Endothelial cell of umbilical vein (primary cell): ENCODE results near the gene TTLL12. TPM values are rescaled to one million over a fixed set of nuclear protein-coding genes. Genes with fewer than 3 reads are reported as not detected.

Experiments
- BruUV-seq: library from RNA; stranded (reverse); fragments of 400-500 nt; replicated peaks from 2 replicates; lab custom pipeline; 2021; lab: Mats Ljungman, UMichigan
- CTCF ChIA-PET: fragments of 300-600, 350-600 bp; sonication (Branson Sonifier 250); formaldehyde crosslinking; loops from one replicate; lab custom pipeline; 2021; ENCODE audit warnings: antibody characterized with exemption, inconsistent platforms; lab: Charles Lee
- POLR2A ChIA-PET: fragments of 300-600, 350-600 bp; sonication (Branson Sonifier 250); formaldehyde crosslinking; loops from one replicate; lab custom pipeline; 2021; ENCODE audit warnings: antibody characterized with exemption, inconsistent platforms; lab: Charles Lee
- DNase-seq: peaks from one replicate; pipeline ENCODE4 v3.0.0-alpha.2; 2011; ENCODE audit warnings: low read depth, low spot score
- FAIRE-seq: peaks from 2 replicates; lab custom pipeline; 2011; peaks lifted over from hg19 to GRCh38; lab: Jason Lieb, UNC
- H2AFZ ChIP-seq: 2 replicates; pipeline ENCODE4 v1.6.0; 2012; ENCODE audit warnings: low read depth, low read length, control low read depth, inconsistent platforms
- H3K27ac ChIP-seq: 2 replicates; pipeline ENCODE4 v1.5.1; 2011; ENCODE audit warnings: low read depth, mild to moderate bottlenecking, control low read depth, low read length, moderate library complexity; ENCODE audit not compliant: insufficient read depth
- H3K27me3 ChIP-seq, 2 experiments: 2 replicates each; pipeline versions ENCODE4 v1.6.0 to v1.6.1; 2011; ENCODE audit warnings: low read length in 2 of 2, mixed read lengths in 1 of 2; ENCODE audit not compliant: control insufficient read depth in 2 of 2, insufficient read depth in 2 of 2
- H3K36me3 ChIP-seq, 2 experiments: 2 replicates in 1 of 2; 3 replicates in 1 of 2; pipeline ENCODE4 v1.5.1; 2011; ENCODE audit warnings: low read length in 2 of 2, mild to moderate bottlenecking in 1 of 2, moderate library complexity in 1 of 2; ENCODE audit not compliant: control insufficient read depth in 2 of 2, insufficient read depth in 2 of 2; ENCODE audit errors: extremely low read depth in 1 of 2
- H3K4me1 ChIP-seq: 3 replicates; pipeline ENCODE4 v1.5.1; 2011; ENCODE audit warnings: mild to moderate bottlenecking, low read length; ENCODE audit not compliant: control insufficient read depth, insufficient read depth; ENCODE audit errors: extremely low read depth
- H3K4me2 ChIP-seq: 2 replicates; pipeline ENCODE4 v1.6.1; 2011; ENCODE audit warnings: low read length, control low read depth, mixed read lengths; ENCODE audit not compliant: insufficient read depth
- H3K4me3 ChIP-seq, 3 experiments: fragments of 200-600 bp in 1 of 3; sonication (generic), shearing (Covaris generic) in 1 of 3; replicated peaks in 1 of 3; 2 replicates each; pipeline ENCODE4 v1.5.1; 2011 to 2016; ENCODE audit warnings: control low read depth in 3 of 3, low read length in 3 of 3, mild to moderate bottlenecking in 2 of 3, inconsistent platforms in 1 of 3, low read depth in 1 of 3, moderate library complexity in 1 of 3; ENCODE audit not compliant: insufficient read depth in 1 of 3
- H3K79me2 ChIP-seq: 2 replicates; pipeline ENCODE4 v1.6.0; 2012; ENCODE audit warnings: low read length, inconsistent platforms; ENCODE audit not compliant: control insufficient read depth, insufficient read depth
- H3K9ac ChIP-seq: replicated peaks from 2 replicates; pipeline ENCODE3; 2011; ENCODE audit warnings: low read length, control low read depth; ENCODE audit not compliant: insufficient read depth; ENCODE audit errors: extremely low read depth
- H3K9me1 ChIP-seq: replicated peaks from 3 replicates; pipeline ENCODE4 v1.6.0; 2011; ENCODE audit warnings: mild to moderate bottlenecking, low read length; ENCODE audit not compliant: control insufficient read depth, insufficient read depth; ENCODE audit errors: extremely low read depth
- H3K9me3 ChIP-seq: replicated peaks from 2 replicates; pipeline ENCODE4 v1.5.1; 2012; ENCODE audit warnings: low read length, inconsistent platforms; ENCODE audit not compliant: control insufficient read depth, insufficient read depth
- H4K20me1 ChIP-seq: replicated peaks from 2 replicates; pipeline ENCODE3; 2011; ENCODE audit warnings: mild to moderate bottlenecking, low read length; ENCODE audit not compliant: control insufficient read depth, insufficient read depth; ENCODE audit errors: extremely low read depth
- EZH2 ChIP-seq: IDR thresholded peaks from 2 replicates; pipeline ENCODE4 v1.6.1; 2012; ENCODE audit warnings: borderline replicate concordance, low read depth, mild to moderate bottlenecking, moderate library complexity, low read length, inconsistent platforms; ENCODE audit not compliant: severe bottlenecking
- FOS ChIP-seq: IDR thresholded peaks from 2 replicates; pipeline ENCODE4 v1.6.1; 2011; ENCODE audit warnings: mild to moderate bottlenecking, low read length, moderate library complexity, borderline replicate concordance; ENCODE audit not compliant: insufficient read depth
- GATA2 ChIP-seq: IDR thresholded peaks from 2 replicates; pipeline ENCODE4 v1.7.0; 2011; ENCODE audit warnings: low read depth, mild to moderate bottlenecking, moderate library complexity, mixed read lengths, low read length; ENCODE audit not compliant: insufficient read length, insufficient read depth
- JUN ChIP-seq: IDR thresholded peaks from 2 replicates; pipeline ENCODE4 v1.6.1; 2011; ENCODE audit warnings: borderline replicate concordance, low read depth; ENCODE audit not compliant: insufficient read length, insufficient read depth
- MAX ChIP-seq: IDR thresholded peaks from 2 replicates; pipeline ENCODE4 v1.6.1; 2011; ENCODE audit not compliant: insufficient read depth, insufficient read length
- MYC ChIP-seq: IDR thresholded peaks from one replicate; pipeline ENCODE4 v1.6.1; 2011; ENCODE audit warnings: mild to moderate bottlenecking, low read depth, low read length
- POLR2A ChIP-seq: IDR thresholded peaks from 2 replicates; pipeline ENCODE4 v1.6.1; 2012; ENCODE audit warnings: low read depth, mild to moderate bottlenecking, control low read depth, low read length
- POLR2AphosphoS5 ChIP-seq: IDR thresholded peaks from 2 replicates; pipeline ENCODE4 v1.6.1; 2012; ENCODE audit warnings: low read depth, mild to moderate bottlenecking, control low read depth, low read length, moderate library complexity; ENCODE audit not compliant: insufficient read depth
- dilution Hi-C: fragments of 300-500 bp; cut with MboI; formaldehyde crosslinking; loops from one replicate; pipeline ENCODE4 v1.15.0; 2019; ENCODE audit warnings: low sequenced_read_pairs; ENCODE audit not compliant: extremely low pct_ligation_motif_present
- intact Hi-C: fragments of 100-400 bp; cut with micrococcal nuclease; formaldehyde crosslinking; loops from one replicate; pipeline ENCODE4 v1.10.0; 2022
- polyA plus RNA-seq, 4 experiments: library from polyadenylated mRNA; depleted of rRNA in 3 of 4; stranded (reverse) in 3 of 4; unstranded in 1 of 4; fragments of >200 nt; gene quantifications; 2 replicates each; pipeline versions ENCODE4 v1.2.1 to v1.2.3, GENCODE V29; 2011 to 2012; ENCODE audit warnings: missing spikeins in 1 of 4
- total RNA-seq: library from RNA; stranded (reverse); gene quantifications from 2 replicates; pipeline ENCODE4 v1.2.3, GENCODE V29; 2021
- TF ChIP-seq, protein P1 (sequence below), 2 donors: IDR thresholded peaks; 1 replicate in 1 of 2; 2 replicates in 1 of 2; pipeline ENCODE4 v1.5.1; 2011; ENCODE audit warnings: low read length in 2 of 2, mild to moderate bottlenecking in 2 of 2, moderate library complexity in 2 of 2, control low read depth in 1 of 2, inconsistent platforms in 1 of 2, low read depth in 1 of 2; ENCODE audit not compliant: insufficient read depth in 1 of 2; ENCODE audit errors: extremely low read depth in 1 of 2

TTLL12 gene
- total and polyA plus RNA-seq, 2 donors (not counting 3 experiments of a cell fraction or from before 2014, with no cell fraction given) = 26.2 to 36.5 TPM

DNA sequence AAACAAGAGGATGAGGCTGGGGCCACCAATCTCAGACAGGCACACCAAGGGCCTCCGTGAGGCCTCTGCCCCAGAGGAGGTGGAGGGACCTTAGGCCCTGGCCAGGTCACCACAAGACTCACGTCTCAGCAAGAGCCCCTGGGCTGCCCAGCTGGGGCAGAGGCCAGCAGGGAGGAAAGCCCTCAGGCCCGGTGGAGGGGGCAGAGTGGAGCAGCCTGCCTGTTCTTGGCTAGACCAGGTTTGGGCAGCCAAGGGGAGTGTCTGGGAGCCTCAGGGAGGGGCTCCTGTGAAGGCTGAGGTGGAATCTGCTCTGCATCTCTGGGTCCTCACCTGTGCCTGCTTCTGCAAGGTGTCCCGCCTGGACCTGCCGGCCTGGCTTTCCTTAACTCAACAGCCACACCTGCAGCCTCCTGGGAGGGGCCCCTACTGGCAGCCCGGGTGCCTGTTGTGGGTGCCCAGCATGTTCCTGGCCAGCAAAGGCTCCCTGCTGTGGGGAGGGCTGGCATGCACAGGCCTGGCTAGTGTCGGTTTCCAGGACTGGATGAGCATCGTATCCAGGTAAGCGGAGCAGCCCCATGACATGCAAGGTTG is 11.9 kb downstream of the TTLL12 start:
- Histone ChIP-seq H3K27ac (no peak overlapping the region), H3K9me3 (no peaks in the 10 kb centered on the region), H3K79me2 (no peaks in the 10 kb centered on the region), H2AFZ (no peak overlapping the region), H4K20me1 (no peaks in the 10 kb centered on the region), H3K4me3 (no peak overlapping the region), H3K9me1 (no peaks in the 10 kb centered on the region), H3K27me3 (no peaks in the 10 kb centered on the region), H3K4me1 (peaks cover 2% of the 10 kb centered on the region), H3K4me2 (no peak overlapping the region), H3K9ac (no peak overlapping the region), H3K36me3 (peaks cover 15 to 24% of the 10 kb centered on the region in 2 experiments)
- dilution Hi-C loops (no loop called here), intact Hi-C loops (no loop called here)
- no peak for FAIRE-seq
- POLR2A ChIA-PET = no interaction called here
- CTCF ChIA-PET = no interaction called here
- DNase-seq = no peak
- TF ChIP-seq MYC (no peak), GATA2 (no peak), POLR2AphosphoS5 (no peak), MAX (no peak), JUN (no peak), FOS (no peak), POLR2A (no peak), EZH2 (no peak)
- TF ChIP-seq, protein P1, sequence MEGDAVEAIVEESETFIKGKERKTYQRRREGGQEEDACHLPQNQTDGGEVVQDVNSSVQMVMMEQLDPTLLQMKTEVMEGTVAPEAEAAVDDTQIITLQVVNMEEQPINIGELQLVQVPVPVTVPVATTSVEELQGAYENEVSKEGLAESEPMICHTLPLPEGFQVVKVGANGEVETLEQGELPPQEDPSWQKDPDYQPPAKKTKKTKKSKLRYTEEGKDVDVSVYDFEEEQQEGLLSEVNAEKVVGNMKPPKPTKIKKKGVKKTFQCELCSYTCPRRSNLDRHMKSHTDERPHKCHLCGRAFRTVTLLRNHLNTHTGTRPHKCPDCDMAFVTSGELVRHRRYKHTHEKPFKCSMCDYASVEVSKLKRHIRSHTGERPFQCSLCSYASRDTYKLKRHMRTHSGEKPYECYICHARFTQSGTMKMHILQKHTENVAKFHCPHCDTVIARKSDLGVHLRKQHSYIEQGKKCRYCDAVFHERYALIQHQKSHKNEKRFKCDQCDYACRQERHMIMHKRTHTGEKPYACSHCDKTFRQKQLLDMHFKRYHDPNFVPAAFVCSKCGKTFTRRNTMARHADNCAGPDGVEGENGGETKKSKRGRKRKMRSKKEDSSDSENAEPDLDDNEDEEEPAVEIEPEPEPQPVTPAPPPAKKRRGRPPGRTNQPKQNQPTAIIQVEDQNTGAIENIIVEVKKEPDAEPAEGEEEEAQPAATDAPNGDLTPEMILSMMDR (IDR thresholded peaks at IDR 0.05; ENCODE audit: extremely low read depth in 1 of 2, insufficient read depth in 1 of 2, low read depth in 1 of 2, low read length in 2 of 2) = no peak
- no TSS peak for BruUV-seq
